ENCODE results near the gene DOHH. TPM values are rescaled to one million over a fixed set of nuclear protein-coding genes. Genes with fewer than 3 reads are reported as not detected.

Gene DOHH
- total and polyA plus RNA-seq, 8 donors = 0.45 to 21.7 (median 13.6) TPM; not detected in 1

DNA sequence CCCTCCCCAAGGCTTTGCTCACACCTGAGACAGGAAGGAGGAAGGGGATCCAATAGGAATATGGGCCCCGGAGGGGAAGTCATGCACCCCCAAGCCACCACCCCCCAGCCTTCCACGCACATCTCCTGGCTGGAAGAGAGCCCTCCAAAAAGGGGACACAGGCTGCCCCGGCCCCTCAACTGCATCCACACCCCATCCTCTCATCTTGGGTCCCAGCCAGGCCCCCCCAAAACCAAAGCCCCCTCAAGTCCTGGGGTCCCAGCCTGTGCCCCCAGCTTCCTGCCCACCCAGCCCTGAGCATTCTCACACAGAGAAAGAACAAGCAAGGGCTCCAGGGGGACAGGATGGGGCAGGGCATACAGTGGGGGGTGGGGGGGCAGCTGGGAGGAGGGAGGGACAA lies 32.3 kb downstream of the DOHH start:
- no peak for DNase-seq
- TF ChIP-seq POLR2A (IDR thresholded peaks at IDR 0.05) (no peak), EP300 (IDR thresholded peaks at IDR 0.05) (no peak), POLR2AphosphoS5 (IDR thresholded peaks at IDR 0.05) (no peak)
- TF ChIP-seq, protein P1, sequence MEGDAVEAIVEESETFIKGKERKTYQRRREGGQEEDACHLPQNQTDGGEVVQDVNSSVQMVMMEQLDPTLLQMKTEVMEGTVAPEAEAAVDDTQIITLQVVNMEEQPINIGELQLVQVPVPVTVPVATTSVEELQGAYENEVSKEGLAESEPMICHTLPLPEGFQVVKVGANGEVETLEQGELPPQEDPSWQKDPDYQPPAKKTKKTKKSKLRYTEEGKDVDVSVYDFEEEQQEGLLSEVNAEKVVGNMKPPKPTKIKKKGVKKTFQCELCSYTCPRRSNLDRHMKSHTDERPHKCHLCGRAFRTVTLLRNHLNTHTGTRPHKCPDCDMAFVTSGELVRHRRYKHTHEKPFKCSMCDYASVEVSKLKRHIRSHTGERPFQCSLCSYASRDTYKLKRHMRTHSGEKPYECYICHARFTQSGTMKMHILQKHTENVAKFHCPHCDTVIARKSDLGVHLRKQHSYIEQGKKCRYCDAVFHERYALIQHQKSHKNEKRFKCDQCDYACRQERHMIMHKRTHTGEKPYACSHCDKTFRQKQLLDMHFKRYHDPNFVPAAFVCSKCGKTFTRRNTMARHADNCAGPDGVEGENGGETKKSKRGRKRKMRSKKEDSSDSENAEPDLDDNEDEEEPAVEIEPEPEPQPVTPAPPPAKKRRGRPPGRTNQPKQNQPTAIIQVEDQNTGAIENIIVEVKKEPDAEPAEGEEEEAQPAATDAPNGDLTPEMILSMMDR (IDR thresholded peaks at IDR 0.05) = no peak
- H3K4me1 ChIP-seq = peaks cover 15 to 86% (median 46%) of the 10 kb centered on the region in 4 donors
- H3K4me3 ChIP-seq = no peak overlapping the region
- WGBS, 5 donors = 81 to 95% (median 91%) methylated on average over 3 of the region's 3 CpGs
- H3K27ac ChIP-seq = peak overlapping the region in 2 of 5 donors; percentile 67 to 70
- intact Hi-C loops (cut with DNase I; ENCODE audit: low total_unique reads) = no loop called here
- H3K36me3 ChIP-seq = peaks cover 11 to 26% (median 20%) of the 10 kb centered on the region in 4 donors
- no peaks in the 10 kb centered on the region for H3K9me3 ChIP-seq
- H3K27me3 ChIP-seq = no peaks in the 10 kb centered on the region

DNA sequence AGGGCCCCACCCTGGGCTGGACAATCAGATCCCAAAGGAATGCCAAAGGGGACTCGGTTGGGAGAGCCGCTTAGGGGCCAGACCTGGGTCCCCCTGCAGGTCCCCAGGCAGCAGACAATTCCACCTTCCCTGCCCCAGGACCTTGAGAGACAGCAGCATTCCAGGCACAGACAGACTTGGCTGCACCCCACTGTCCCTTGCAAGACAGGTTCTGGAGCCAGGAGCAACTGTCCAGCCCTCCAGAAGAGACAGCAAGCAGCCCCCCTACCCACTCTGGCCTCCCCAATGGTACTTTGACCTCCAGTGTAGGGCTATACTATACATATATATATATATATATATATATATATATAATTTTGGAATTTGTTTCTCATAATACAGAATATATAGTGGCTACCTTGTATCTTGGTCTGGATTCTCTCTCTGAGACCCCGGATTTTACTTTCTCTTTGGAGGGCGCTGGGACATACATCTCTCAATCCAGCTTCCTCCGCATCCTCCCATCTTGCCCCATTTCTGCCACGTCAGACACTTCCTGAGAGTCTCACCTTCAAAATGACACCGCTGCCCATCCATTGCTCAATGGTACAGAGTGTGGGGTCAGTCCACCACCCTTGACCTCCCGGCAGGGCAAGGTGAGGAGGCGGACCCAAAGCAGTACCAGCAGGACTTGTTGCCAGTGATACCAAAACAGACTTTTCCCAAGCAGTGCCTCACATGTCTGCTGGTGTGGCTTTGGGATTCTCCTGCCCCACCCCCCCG lies 32.9 kb downstream of the DOHH start:
- H3K4me1 ChIP-seq = peaks cover 12 to 81% (median 43%) of the 10 kb centered on the region in 4 donors
- peak overlapping the region in 3 of 5 donors; percentile 39 to 70 (median 67) for H3K27ac ChIP-seq
- no peak overlapping the region for H3K4me3 ChIP-seq
- no peaks in the 10 kb centered on the region for H3K9me3 ChIP-seq
- WGBS, 5 donors = 86 to 95% (median 93%) methylated on average over 10 of the region's 10 CpGs
- TF ChIP-seq, protein P1 (IDR thresholded peaks at IDR 0.05) = no peak
- TF ChIP-seq POLR2AphosphoS5 (IDR thresholded peaks at IDR 0.05) (no peak), POLR2A (IDR thresholded peaks at IDR 0.05) (no peak), EP300 (IDR thresholded peaks at IDR 0.05) (no peak)
- peaks cover 16 to 32% (median 26%) of the 10 kb centered on the region in 4 donors for H3K36me3 ChIP-seq
- DNase-seq = no peak
- H3K27me3 ChIP-seq = no peaks in the 10 kb centered on the region
- intact Hi-C loops (cut with DNase I; ENCODE audit: low total_unique reads) = no loop called here

DNA sequence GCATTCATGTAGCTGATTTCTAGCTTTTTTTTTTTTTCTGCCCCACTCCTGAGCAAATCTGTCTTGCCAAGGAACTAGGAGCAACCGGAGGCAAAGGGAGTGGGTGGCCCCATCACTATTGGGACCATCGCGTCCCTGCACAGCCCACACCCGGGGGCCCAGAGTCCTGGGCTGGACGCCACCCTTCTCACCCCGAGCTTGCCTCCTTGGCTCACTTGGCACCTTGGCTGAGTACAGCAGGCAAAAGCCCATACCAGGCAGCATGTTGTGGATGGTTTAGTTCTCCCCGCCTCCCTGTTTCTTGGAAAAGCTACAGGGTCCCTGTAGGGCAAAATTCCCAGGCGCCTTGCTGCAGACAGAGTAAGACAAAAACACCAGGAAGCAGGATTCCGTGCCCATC lies 33.8 kb downstream of the DOHH start:
- Histone ChIP-seq H3K4me1 (peaks cover 6 to 72% (median 33%) of the 10 kb centered on the region in 4 donors), H3K27ac (peak overlapping the region in 4 of 5 donors; percentile 13 to 70 (median 39)), H3K4me3 (no peak overlapping the region), H3K9me3 (no peaks in the 10 kb centered on the region), H3K36me3 (peaks cover 24 to 42% (median 35%) of the 10 kb centered on the region in 4 donors), H3K27me3 (no peaks in the 10 kb centered on the region)
- TF ChIP-seq POLR2A (IDR thresholded peaks at IDR 0.05) = no peak
- TF ChIP-seq POLR2AphosphoS5 (IDR thresholded peaks at IDR 0.05) = peak in 1 of 3 donors; percentile 40
- TF ChIP-seq, protein P1 (IDR thresholded peaks at IDR 0.05) = no peak
- no peak for TF ChIP-seq EP300 (IDR thresholded peaks at IDR 0.05)
- DNase-seq = no peak
- intact Hi-C loops (cut with DNase I; ENCODE audit: low total_unique reads) = no loop called here
- 72 to 90% (median 85%) methylated on average over 9 of the region's 9 CpGs for WGBS, 5 donors

DNA sequence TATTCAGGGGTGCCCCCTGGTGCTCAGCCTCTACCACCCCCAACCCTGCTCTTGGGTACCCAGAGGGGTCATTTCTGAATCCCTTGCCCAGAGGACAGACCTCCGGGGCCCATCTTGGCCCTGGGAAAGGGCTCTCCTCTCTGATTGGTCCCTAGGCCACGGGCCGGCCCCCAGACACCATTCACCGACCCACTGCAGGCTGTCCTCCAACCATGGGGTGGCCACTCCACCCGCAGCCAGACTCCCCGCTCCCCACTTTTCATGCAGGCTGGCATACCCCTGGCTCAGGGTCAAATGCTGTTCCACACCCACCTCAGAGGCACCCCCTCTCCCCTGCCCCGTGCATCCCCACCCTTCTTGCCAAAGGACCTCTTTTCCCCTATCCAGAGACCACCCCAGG lies 34.9 kb downstream of the DOHH start:
- H3K27me3 ChIP-seq = no peaks in the 10 kb centered on the region
- H3K4me1 ChIP-seq = peaks cover 6 to 68% (median 37%) of the 10 kb centered on the region in 4 donors
- H3K36me3 ChIP-seq = peaks cover 33 to 52% (median 45%) of the 10 kb centered on the region in 4 donors
- no peak for TF ChIP-seq POLR2A (IDR thresholded peaks at IDR 0.05)
- no peak for TF ChIP-seq POLR2AphosphoS5 (IDR thresholded peaks at IDR 0.05)
- no peak for TF ChIP-seq EP300 (IDR thresholded peaks at IDR 0.05)
- TF ChIP-seq, protein P1 (IDR thresholded peaks at IDR 0.05) = no peak
- peak overlapping the region in 4 of 5 donors; percentile 13 to 70 (median 45) for H3K27ac ChIP-seq
- no peak for DNase-seq
- intact Hi-C loops (cut with DNase I; ENCODE audit: low total_unique reads) = no loop called here
- no peaks in the 10 kb centered on the region for H3K9me3 ChIP-seq
- WGBS, 5 donors = 76 to 86% (median 83%) methylated on average over 7 of the region's 7 CpGs
- H3K4me3 ChIP-seq = no peak overlapping the region

Measured in stomach (tissue), 9 donors.